Neural progenitor cell (in vitro differentiated cells): ENCODE data around the gene CHD2.

Experiments
- CTCF ChIP-seq: fragments of 200-600 bp; sonication (generic); IDR thresholded peaks from 2 replicates; pipeline ENCODE4 v1.5.1; 2017; ENCODE audit warnings: antibody characterized with exemption, mild to moderate bottlenecking
- EZH2 ChIP-seq: fragments of 200-600 bp; sonication (generic); IDR thresholded peaks from 2 replicates; pipeline ENCODE4 v1.6.1; 2017; ENCODE audit warnings: antibody characterized with exemption, mild to moderate bottlenecking, moderate library complexity
- EZH2phosphoT487 ChIP-seq: fragments of 200-600 bp; sonication (generic); IDR thresholded peaks from 2 replicates; pipeline ENCODE4 v1.6.1; 2017; ENCODE audit warnings: antibody characterized with exemption

- no peak for TF ChIP-seq CTCF
- no peak for TF ChIP-seq EZH2phosphoT487
- no peak for TF ChIP-seq EZH2
These were observed 38.4 kb upstream of the CHD2 start for GRCh38 chr15:92861742-92862141.
